Measurements from ENCODE around the gene VPS13D.
A peak's percentile ranks its signal among the peaks of the same experiment; 100 is the strongest.

Gene VPS13D

GRCh38 chr1:12244078-12244477 lies 14.2 kb downstream of the VPS13D start:
- no peak for DNase-seq

- DNase-seq: no peak
These were observed 14.8 kb downstream of the VPS13D start for GRCh38 chr1:12244585-12244984.

- no peak for DNase-seq
These were observed 15.3 kb downstream of the VPS13D start for GRCh38 chr1:12245116-12245515.

- DNase-seq: no peak
These were observed 15.9 kb downstream of the VPS13D start for GRCh38 chr1:12245733-12246132.

GRCh38 chr1:12246584-12246983 lies 16.8 kb downstream of the VPS13D start:
- DNase-seq: no peak

- no peak for DNase-seq
These were observed 19.4 kb downstream of the VPS13D start for GRCh38 chr1:12249181-12249580.

- DNase-seq: no peak
These were observed 19.9 kb downstream of the VPS13D start for GRCh38 chr1:12249748-12250147.

- DNase-seq: no peak
These were observed 21.6 kb downstream of the VPS13D start for GRCh38 chr1:12251442-12251841.

GRCh38 chr1:12255913-12256312 lies 26.1 kb downstream of the VPS13D start:
- DNase-seq: no peak

- no peak for DNase-seq
These were observed 28.4 kb downstream of the VPS13D start for GRCh38 chr1:12258272-12258671.

GRCh38 chr1:12269351-12269750 lies 39.5 kb downstream of the VPS13D start:
- DNase-seq: no peak

GRCh38 chr1:12271033-12271432 lies 41.2 kb downstream of the VPS13D start:
- DNase-seq: no peak

GRCh38 chr1:12272770-12273169 lies 42.9 kb downstream of the VPS13D start:
- DNase-seq: no peak

GRCh38 chr1:12275370-12275769 lies 45.5 kb downstream of the VPS13D start:
- no peak for DNase-seq

- peak; percentile 5 for DNase-seq
These were observed 46.4 kb downstream of the VPS13D start for GRCh38 chr1:12276225-12276624.

GRCh38 chr1:12279003-12279402 lies 49.2 kb downstream of the VPS13D start:
- no peak for DNase-seq

- DNase-seq: no peak
These were observed 50.1 kb downstream of the VPS13D start for GRCh38 chr1:12279728-12280464.

- DNase-seq: no peak
These were observed 52.3 kb downstream of the VPS13D start for GRCh38 chr1:12282142-12282541.

GRCh38 chr1:12284486-12284885 lies 54.7 kb downstream of the VPS13D start:
- DNase-seq: no peak

GRCh38 chr1:12285496-12286143 lies 55.8 kb downstream of the VPS13D start:
- DNase-seq: no peak

GRCh38 chr1:12287869-12288268 lies 58.0 kb downstream of the VPS13D start:
- DNase-seq: no peak

- no peak for DNase-seq
These were observed 61.0 kb downstream of the VPS13D start for GRCh38 chr1:12290828-12291227.

- DNase-seq: no peak
These were observed 63.6 kb downstream of the VPS13D start for GRCh38 chr1:12293416-12293815.

GRCh38 chr1:12294076-12294475 lies 64.2 kb downstream of the VPS13D start:
- no peak for DNase-seq

- no peak for DNase-seq
These were observed 66.2 kb downstream of the VPS13D start for GRCh38 chr1:12296016-12296415.

Data from NK-92 treated with Interleukin-12 subunit alpha and Interleukin-12 subunit beta, amount 100 ng/mL, for 24 hours (cell line).